GM12873 (cell line): ENCODE data around the gene TTC32.

ENCODE experiments used
- TF ChIP-seq, protein P1 (sequence below): IDR thresholded peaks from 2 replicates; pipeline ENCODE4 v1.5.1; 2012; ENCODE audit warnings: low read depth, mild to moderate bottlenecking, moderate library complexity, low read length, control low read depth; ENCODE audit not compliant: insufficient read depth; ENCODE audit errors: missing control alignments

Gene TTC32

DNA sequence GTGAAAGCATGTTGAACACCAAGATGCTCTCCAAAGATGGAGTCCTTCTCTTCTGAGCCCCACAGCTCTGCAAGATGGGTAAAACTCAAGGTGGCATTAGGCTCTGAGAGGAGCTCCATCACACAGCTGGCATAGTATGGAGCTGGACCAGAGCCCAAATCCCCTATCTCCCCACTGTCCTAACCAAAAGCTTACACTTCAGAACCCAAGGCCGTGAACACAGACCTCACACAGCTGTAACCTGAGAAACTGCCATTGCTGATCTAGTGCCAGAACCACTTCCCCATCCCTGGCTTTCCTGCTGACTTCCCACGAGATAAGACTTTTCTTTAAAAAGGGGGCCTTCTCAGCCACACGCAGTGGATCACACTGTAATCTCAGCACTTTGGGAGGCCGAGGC, 25.0 kb downstream of the TTC32 start:
- TF ChIP-seq, protein P1, sequence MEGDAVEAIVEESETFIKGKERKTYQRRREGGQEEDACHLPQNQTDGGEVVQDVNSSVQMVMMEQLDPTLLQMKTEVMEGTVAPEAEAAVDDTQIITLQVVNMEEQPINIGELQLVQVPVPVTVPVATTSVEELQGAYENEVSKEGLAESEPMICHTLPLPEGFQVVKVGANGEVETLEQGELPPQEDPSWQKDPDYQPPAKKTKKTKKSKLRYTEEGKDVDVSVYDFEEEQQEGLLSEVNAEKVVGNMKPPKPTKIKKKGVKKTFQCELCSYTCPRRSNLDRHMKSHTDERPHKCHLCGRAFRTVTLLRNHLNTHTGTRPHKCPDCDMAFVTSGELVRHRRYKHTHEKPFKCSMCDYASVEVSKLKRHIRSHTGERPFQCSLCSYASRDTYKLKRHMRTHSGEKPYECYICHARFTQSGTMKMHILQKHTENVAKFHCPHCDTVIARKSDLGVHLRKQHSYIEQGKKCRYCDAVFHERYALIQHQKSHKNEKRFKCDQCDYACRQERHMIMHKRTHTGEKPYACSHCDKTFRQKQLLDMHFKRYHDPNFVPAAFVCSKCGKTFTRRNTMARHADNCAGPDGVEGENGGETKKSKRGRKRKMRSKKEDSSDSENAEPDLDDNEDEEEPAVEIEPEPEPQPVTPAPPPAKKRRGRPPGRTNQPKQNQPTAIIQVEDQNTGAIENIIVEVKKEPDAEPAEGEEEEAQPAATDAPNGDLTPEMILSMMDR, result no peak

DNA sequence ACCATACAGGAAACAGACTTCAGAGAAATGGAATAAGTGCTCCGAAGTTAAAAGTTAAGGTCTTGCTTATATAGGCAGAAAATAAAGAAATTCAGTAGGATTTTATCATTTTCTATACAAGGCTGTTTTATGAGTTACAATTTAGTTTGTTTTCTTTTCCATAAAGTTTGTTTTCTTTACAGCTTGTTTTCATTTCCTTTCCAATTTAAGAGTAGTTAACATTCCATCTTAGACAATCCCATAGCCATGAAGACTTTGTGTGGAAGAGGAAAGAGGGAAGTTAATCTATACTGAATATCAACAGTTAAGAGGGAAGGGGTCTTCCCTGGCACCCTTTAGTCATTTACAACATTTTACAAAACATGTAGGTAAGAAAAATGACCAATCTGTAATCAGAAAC, 26.5 kb downstream of the TTC32 start:
- TF ChIP-seq, protein P1, result no peak

DNA sequence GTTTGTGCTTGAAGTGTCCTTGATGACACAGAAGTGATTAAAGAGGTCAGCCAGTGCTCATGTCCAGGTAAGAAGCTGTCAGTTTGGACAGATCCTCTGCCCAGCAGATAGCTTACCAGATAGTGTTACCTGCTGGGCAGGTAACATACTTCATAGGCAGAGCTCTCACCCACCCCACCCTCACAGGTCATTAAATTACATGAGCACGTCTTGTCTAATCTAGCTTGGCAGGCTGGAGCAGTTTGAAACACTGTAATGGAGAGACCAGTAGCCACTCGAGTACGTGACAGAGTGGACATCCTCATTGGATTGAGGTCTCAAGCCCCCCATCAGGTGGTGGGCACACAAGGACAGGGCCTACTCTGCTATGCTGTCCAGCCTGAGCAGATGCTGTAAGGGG, 27.1 kb downstream of the TTC32 start:
- TF ChIP-seq, protein P1, result no peak

DNA sequence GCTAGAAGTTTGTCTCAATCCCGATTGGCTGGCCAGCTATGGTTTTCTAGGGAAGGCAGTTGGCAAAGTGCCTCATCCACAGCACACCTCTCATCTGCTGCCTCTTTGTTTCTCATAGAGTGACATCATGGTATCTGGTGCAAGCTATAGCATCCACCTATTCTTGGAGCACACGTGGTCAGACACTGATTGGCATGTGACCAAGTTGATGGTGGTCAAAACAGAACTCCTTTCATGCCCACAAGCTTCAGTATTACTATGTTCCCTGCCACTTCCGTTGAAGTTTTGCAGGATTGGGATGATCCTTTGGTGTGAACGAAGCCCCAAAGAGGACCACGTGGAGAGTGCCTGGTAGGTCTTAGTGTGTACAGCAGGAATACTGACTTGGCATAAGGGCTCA, 28.8 kb downstream of the TTC32 start:
- TF ChIP-seq, protein P1, result no peak

DNA sequence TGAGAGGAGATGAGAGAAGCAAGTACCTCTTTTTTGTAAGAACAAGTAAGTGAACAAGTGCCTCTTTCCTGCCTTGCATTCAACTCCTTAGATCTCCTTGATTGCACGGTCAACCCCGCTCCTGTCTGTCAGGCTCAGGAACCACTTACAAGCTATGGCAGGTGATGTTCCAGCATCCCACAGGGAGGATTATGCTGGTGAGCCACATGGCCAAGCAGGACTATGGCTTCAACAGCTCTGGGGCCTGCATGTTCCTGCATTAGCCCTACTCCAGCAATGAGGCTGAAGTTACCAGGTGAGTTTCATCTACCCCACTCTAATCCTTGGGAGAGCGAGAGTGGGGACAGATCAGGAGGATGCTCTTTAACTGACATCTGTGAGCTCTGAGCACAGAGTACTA, 29.5 kb downstream of the TTC32 start:
- TF ChIP-seq, protein P1, result no peak

DNA sequence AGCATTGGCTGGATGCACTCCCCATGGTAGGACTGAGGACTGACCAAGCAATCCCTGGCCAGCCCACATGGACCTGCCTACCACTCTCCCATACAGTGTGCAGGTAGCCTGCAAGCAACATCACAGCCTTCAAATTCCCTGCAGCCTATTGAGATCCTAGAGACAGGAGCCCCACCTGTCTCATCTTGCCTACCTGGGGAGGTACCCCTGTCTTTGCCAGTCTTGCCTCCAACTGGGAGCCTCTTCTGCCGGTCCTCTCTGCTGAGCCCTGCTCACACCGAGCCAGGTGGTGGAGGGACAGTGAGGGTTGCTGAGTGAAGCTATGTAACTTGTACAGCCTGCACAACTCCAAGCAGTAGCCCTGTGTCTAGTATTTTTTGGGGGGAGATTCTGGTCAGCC, 29.9 kb downstream of the TTC32 start:
- TF ChIP-seq, protein P1, result no peak

DNA sequence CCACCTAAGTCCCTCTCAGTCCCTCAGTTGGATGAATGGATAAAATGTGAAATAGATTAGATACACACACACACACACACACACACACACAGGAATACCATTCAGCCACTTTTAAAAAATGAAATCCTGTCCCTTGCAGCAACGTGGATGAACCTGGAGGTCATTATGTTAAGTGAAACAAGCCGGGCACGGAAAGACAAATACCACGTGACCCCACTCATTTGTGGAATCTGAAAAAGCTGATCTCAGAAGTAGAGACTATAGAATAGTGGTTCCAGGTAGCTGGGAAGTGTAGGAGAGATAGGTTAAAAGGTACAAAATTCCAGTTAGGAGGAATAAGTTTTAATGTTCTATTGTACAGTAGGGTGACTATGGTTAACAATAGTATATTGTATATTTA, 31.0 kb downstream of the TTC32 start:
- TF ChIP-seq, protein P1, result no peak
